22Rv1 (cell line): ENCODE measurements around the gene PCDH9.
"Not testable (repeated sequence)": the region's sequence is repeated elsewhere in the genome, so short reads cannot be mapped to it uniquely, and the experiment has no call there.

ENCODE experiments used
- H3K27ac ChIP-seq: fragments of 450-650 bp; 2 replicates; pipeline ENCODE4 v1.5.1; 2017
- ZFX ChIP-seq: fragments of 450-650 bp; IDR thresholded peaks from 2 replicates; pipeline ENCODE4 v1.6.1; 2017; ENCODE audit warnings: antibody characterized with exemption, borderline replicate concordance
- TF ChIP-seq, protein P1 (sequence below): fragments of 450-650 bp; IDR thresholded peaks from 2 replicates; pipeline ENCODE4 v1.5.1; 2017; ENCODE audit warnings: mild to moderate bottlenecking

Gene PCDH9

DNA sequence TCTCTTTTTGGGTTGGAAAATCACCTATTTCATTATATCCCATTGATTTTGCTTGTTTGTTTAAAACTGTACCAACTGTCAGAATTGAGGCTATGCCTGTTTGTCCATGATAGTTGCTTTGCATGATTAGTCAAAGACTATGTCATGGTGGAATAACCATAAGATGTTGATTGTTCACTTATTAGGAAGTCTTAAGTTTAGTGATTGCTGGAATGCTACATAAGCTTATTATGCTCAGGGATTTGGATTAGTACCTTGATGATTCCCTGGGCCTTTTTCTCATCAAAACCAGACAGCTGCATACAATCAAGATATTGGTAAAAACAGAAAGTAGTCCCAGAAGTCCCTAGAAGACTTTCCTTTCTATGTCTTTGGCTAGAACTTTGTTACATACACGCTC is 954.7 kb downstream of the PCDH9 start:
- no peak overlapping the region for H3K27ac ChIP-seq
- no peak for TF ChIP-seq ZFX
- TF ChIP-seq, protein P1, sequence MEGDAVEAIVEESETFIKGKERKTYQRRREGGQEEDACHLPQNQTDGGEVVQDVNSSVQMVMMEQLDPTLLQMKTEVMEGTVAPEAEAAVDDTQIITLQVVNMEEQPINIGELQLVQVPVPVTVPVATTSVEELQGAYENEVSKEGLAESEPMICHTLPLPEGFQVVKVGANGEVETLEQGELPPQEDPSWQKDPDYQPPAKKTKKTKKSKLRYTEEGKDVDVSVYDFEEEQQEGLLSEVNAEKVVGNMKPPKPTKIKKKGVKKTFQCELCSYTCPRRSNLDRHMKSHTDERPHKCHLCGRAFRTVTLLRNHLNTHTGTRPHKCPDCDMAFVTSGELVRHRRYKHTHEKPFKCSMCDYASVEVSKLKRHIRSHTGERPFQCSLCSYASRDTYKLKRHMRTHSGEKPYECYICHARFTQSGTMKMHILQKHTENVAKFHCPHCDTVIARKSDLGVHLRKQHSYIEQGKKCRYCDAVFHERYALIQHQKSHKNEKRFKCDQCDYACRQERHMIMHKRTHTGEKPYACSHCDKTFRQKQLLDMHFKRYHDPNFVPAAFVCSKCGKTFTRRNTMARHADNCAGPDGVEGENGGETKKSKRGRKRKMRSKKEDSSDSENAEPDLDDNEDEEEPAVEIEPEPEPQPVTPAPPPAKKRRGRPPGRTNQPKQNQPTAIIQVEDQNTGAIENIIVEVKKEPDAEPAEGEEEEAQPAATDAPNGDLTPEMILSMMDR, result no peak

DNA sequence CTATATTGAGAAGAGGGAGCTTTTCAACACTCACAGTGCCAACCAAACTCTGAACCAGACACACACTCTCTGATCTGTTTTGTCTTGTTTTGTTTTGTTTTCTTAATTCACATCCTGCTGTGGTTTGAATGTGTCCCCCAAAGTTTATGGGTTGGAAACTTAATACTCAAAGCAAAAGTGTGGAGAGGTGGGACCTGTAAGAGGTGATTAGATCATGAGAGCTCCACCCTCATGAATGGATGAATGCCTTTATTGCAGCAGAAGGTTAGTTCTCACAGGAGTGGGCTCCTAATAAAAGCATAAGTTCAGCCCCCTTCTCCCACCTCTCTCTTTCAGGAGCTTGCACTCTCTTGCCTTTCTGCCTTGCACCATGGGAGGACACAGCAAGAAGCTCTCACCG is 957.1 kb downstream of the PCDH9 start:
- H3K27ac ChIP-seq, result no peak overlapping the region
- no peak for TF ChIP-seq ZFX

DNA sequence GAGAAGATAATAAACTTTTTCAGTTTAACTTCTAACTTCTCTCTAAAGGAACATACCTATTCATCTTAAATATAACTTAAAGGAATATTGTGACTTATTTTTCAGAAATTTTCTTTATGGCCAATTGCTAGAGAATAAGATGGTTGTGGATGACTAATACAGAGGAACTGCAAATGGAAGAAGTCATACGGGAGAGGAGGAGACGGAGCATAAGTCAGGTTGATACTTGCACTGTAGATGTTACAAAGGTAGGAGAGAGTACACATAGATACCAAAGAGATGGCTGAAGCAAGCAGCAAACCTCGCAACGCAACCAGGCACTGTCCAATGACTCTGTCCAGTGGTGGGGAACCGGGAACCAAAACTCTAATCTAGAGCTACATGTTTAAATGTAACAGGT is 963.4 kb downstream of the PCDH9 start:
- no peak for TF ChIP-seq ZFX
- TF ChIP-seq, protein P1, result no peak
- no peak overlapping the region for H3K27ac ChIP-seq

DNA sequence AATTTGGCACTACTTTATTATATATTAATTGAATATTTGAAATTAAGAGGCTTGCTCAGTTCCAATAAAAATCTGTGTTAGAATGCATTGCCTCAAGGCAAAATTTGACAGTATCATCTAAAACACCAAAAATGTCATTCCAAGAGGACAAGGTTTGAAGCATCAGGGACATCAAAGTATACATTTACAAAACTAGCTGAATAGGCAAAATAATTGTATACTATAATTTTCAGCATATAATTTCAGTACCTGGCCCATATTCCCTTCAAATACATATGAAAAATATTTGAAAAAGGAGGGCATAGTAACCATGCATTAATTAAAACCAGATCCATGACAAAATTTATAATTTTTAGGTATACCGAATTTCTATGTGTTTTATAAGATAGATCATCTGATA is 963.8 kb downstream of the PCDH9 start:
- TF ChIP-seq ZFX, result no peak
- TF ChIP-seq, protein P1, result no peak
- no peak overlapping the region for H3K27ac ChIP-seq

DNA sequence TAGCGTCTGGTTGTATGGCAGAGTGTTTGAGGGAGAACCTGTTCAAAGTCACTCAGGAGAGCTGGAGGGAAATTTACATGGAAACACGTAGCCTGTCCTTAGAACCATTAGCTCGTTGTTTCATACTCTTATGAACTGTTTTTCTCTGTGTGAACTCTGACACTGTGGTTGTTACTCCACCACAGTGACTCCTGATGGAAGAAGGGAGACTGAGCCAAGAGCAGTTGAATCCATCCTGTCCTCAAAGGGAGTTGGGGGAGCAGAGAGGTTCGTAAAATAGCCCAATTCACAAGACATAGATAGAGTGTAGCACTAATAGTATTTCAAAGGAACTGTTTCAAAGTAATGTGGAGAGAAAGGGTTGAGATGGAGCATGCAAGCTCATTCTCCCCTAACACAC is 964.8 kb downstream of the PCDH9 start:
- H3K27ac ChIP-seq, result no peak overlapping the region
- no peak for TF ChIP-seq ZFX
- TF ChIP-seq, protein P1, result no peak

DNA sequence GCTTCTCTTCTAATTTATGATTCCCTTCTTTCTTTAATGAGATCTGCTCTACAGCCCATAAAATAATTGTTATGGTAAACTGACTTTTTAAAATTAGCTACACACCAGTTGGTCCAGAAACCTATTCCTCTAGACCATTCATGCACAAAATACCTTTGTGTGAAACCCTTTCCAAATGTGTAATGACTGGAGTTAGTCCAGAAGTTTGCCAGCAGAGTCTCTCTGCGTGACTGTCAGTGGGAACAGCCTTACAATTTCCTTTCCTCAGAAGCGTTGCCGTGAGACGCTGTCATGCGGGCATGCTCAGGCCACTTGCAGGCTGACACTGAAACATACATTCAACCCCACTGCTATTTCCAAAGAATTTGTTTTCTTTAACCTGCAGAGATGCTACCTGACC is 965.2 kb downstream of the PCDH9 start:
- no peak for TF ChIP-seq ZFX
- TF ChIP-seq, protein P1, result no peak

DNA sequence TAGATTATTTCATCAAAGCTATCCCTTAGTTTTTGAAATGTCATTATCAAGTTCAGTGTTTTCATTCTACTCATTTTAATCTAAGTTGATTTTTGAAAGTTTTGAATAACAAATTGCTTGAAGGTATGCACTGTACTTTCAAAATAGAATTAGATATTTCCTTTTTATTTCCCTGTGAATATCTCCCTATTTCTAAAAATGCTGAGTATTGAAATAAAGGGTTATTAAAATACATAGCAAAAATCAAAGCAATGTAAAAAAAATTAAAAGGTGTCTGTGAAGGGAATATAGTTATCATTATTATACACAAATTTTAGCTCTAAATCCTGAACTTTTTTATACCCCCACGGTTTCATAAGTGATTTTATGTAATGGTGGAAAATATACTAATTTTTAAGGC is 967.8 kb downstream of the PCDH9 start:
- H3K27ac ChIP-seq, result no peak overlapping the region
- TF ChIP-seq, protein P1, result no peak
- TF ChIP-seq ZFX, result no peak

More for the DNA sequence above, 965.2 kb downstream of the PCDH9 start:
- no peak overlapping the region for H3K27ac ChIP-seq

DNA sequence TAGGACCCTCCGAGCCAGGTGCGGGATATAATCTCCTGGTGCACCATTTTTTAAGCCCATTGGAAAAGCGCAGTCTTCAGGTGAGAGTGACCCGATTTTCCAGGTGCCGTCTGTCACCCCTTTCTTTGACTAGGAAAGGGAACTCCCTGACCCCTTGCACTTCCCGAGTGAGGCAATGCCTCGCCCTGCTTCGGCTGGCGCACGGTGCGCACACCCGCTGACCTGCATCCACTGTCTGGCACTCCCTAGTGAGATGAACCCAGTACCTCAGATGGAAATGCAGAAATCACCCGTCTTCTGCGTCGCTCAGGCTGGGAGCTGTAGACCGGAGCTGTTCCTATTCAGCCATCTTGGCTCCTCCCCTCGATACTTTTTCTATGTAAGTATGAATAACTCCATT is 970.7 kb downstream of the PCDH9 start:
- not testable (repeated sequence) for H3K27ac ChIP-seq
